Left lung (tissue), 10 donors: Measurements from ENCODE around the gene MYL11. TPM values are rescaled to one million over a fixed set of nuclear protein-coding genes. Genes with fewer than 3 reads are reported as not detected.
A peak's percentile ranks its signal among the peaks of the same experiment; 100 is the strongest.

Source experiments
- ATAC-seq: fragments of 200-7000 bp; cut with Tn5 transposase; one replicate; pipeline ENCODE4 v1.9.1; 2020; ENCODE audit warnings: moderate library complexity
- DNase-seq, 4 donors: peaks; one replicate each; pipeline ENCODE4 v3.0.0-alpha.2; 2013 to 2020
- H3K27ac ChIP-seq, 2 donors: fragments of 200-600 bp; sonication (generic) in 1 of 2; one replicate each; pipeline versions ENCODE4 v1.5.0 to v1.8.0; 2020 to 2021
- H3K27me3 ChIP-seq, 2 donors: fragments of 200-600 bp; sonication (generic) in 1 of 2; one replicate each; pipeline versions ENCODE4 v1.5.0 to v1.8.0; 2020 to 2021
- H3K36me3 ChIP-seq, 2 donors: fragments of 200-600 bp; sonication (generic) in 1 of 2; one replicate each; pipeline versions ENCODE4 v1.5.0 to v1.8.0; 2020 to 2021
- H3K4me1 ChIP-seq, 2 donors: fragments of 200-600 bp; one replicate each; pipeline ENCODE4 v1.8.0; 2021
- H3K4me3 ChIP-seq, 2 donors: fragments of 200-600 bp; sonication (generic) in 1 of 2; one replicate each; pipeline versions ENCODE4 v1.5.0 to v1.8.0; 2020 to 2021; ENCODE audit warnings: mild to moderate bottlenecking in 1 of 2
- H3K9me3 ChIP-seq, 2 donors: fragments of 200-600 bp; sonication (generic) in 1 of 2; one replicate each; pipeline versions ENCODE4 v1.5.0 to v1.8.0; 2020 to 2021
- CTCF ChIP-seq, 2 donors: fragments of 200-600 bp; sonication (generic) in 1 of 2; IDR thresholded peaks; one replicate each; pipeline versions ENCODE4 v1.5.0 to v1.8.0; 2021; ENCODE audit warnings: antibody characterized with exemption in 2 of 2
- intact Hi-C, 2 donors: fragments of 100-400 bp; cut with DNase I; formaldehyde crosslinking; loops; one replicate each; pipeline versions ENCODE4 v1.11.2 to v1.14.2; 2022
- polyA plus RNA-seq, 6 donors: library from polyadenylated mRNA; unstranded; fragments of 120-200 nt; gene quantifications; one replicate each; pipeline ENCODE4 v1.2.1, GENCODE V29; 2013; ENCODE audit not compliant: insufficient read length in 6 of 6
- total RNA-seq, 2 donors: library from RNA; stranded (reverse); fragmentation: NEBNext Ultra II Directional; extraction: Animal tissue kit (Norgen Biotek cat#: 25700); gene quantifications; one replicate each; pipeline ENCODE4 v1.2.1, GENCODE V29; 2021
- donor health status: DM: no; HTN: yes; CAD: no.
- donor health status: DM: no; HTN: no; CAD: no.

Gene MYL11
- total and polyA plus RNA-seq, 8 donors = 0.27 to 1.6 (median 0.71) TPM; not detected in 3

- no peak overlapping the region for H3K27ac ChIP-seq
- peaks cover 0 to 72% of the 10 kb centered on the region in 2 donors for H3K36me3 ChIP-seq
- H3K4me1 ChIP-seq = peaks cover 11 to 27% of the 10 kb centered on the region in 2 donors
- H3K27me3 ChIP-seq = no peaks in the 10 kb centered on the region
- DNase-seq (peak in 1 of 4 donors; percentile 28), ATAC-seq (no peak)
- no peaks in the 10 kb centered on the region for H3K9me3 ChIP-seq
- intact Hi-C loops = no loop called here
- no peak for TF ChIP-seq CTCF (IDR thresholded peaks at IDR 0.05)
- H3K4me3 ChIP-seq = no peak overlapping the region
Observed at GRCh38 chr16:30358577-30358936, 16.0 kb upstream of the MYL11 start.

- Histone ChIP-seq H3K27ac (no peak overlapping the region), H3K27me3 (no peaks in the 10 kb centered on the region), H3K4me3 (no peak overlapping the region), H3K9me3 (no peaks in the 10 kb centered on the region), H3K36me3 (peaks cover 0 to 75% of the 10 kb centered on the region in 2 donors), H3K4me1 (peaks cover 8 to 21% of the 10 kb centered on the region in 2 donors)
- intact Hi-C loops = no loop called here
- ATAC-seq (no peak), DNase-seq (peak in 1 of 4 donors; percentile 26)
- TF ChIP-seq CTCF (IDR thresholded peaks at IDR 0.05) = no peak
Observed at GRCh38 chr16:30358990-30359870, 15.4 kb upstream of the MYL11 start.

- intact Hi-C loops = no loop called here
Observed at GRCh38 chr16:30359871-30360170, 14.8 kb upstream of the MYL11 start.

GRCh38 chr16:30361180-30361579, 13.4 kb upstream of the MYL11 start:
- no peak for TF ChIP-seq CTCF (IDR thresholded peaks at IDR 0.05)
- no peak for ATAC-seq
- H3K36me3 ChIP-seq = peaks cover 0 to 95% of the 10 kb centered on the region in 2 donors

More at GRCh38 chr16:30359871-30360170, 14.8 kb upstream of the MYL11 start:
- Histone ChIP-seq H3K36me3 (peaks cover 0 to 81% of the 10 kb centered on the region in 2 donors), H3K27me3 (no peaks in the 10 kb centered on the region), H3K27ac (no peak overlapping the region), H3K4me1 (peaks cover 4 to 16% of the 10 kb centered on the region in 2 donors), H3K9me3 (no peaks in the 10 kb centered on the region), H3K4me3 (no peak overlapping the region)
- ATAC-seq (peak; percentile 14), DNase-seq (peak in 1 of 4 donors; percentile 37)
- no peak for TF ChIP-seq CTCF (IDR thresholded peaks at IDR 0.05)

GRCh38 chr16:30365200-30365599, 9.4 kb upstream of the MYL11 start:
- Histone ChIP-seq H3K27ac (no peak overlapping the region), H3K4me3 (no peak overlapping the region), H3K9me3 (no peaks in the 10 kb centered on the region), H3K27me3 (no peaks in the 10 kb centered on the region), H3K36me3 (peaks cover 0 to 67% of the 10 kb centered on the region in 2 donors), H3K4me1 (peaks cover 4 to 34% of the 10 kb centered on the region in 2 donors)
- DNase-seq (no peak), ATAC-seq (no peak)
- intact Hi-C loops = no loop called here
- TF ChIP-seq CTCF (IDR thresholded peaks at IDR 0.05) = no peak

More at GRCh38 chr16:30361180-30361579, 13.4 kb upstream of the MYL11 start:
- H3K4me1 ChIP-seq = peaks cover 0 to 17% of the 10 kb centered on the region in 2 donors
- no peaks in the 10 kb centered on the region for H3K9me3 ChIP-seq
- H3K27ac ChIP-seq = no peak overlapping the region
- H3K27me3 ChIP-seq = no peaks in the 10 kb centered on the region
- no peak overlapping the region for H3K4me3 ChIP-seq
- DNase-seq = no peak
- intact Hi-C loops = no loop called here
